Caco-2 (cell line): Measurements from ENCODE around the gene SLC2A13. TPM values are rescaled to one million over a fixed set of nuclear protein-coding genes. Genes with fewer than 3 reads are reported as not detected.

ENCODE experiments used
- Bru-seq: library from RNA; stranded (reverse); fragments of 400-500 nt; gene quantifications from one replicate; lab custom pipeline; 2021; lab: Mats Ljungman, UMichigan
- BruChase-seq, 2 experiments: library from RNA; stranded (reverse); fragments of 400-500 nt; gene quantifications; one replicate each; lab custom pipeline; 2021; lab: Mats Ljungman, UMichigan
- BruUV-seq: library from RNA; stranded (reverse); fragments of 400-500 nt; replicated peaks from 2 replicates; lab custom pipeline; 2021; lab: Mats Ljungman, UMichigan
- CTCF ChIA-PET: fragments of 300-600 bp; sonication (Branson Sonifier 250); formaldehyde crosslinking; loops from one replicate; lab custom pipeline; 2022; ENCODE audit warnings: antibody characterized with exemption; lab: Charles Lee
- POLR2A ChIA-PET: fragments of 300-600 bp; sonication (Branson Sonifier 250); formaldehyde crosslinking; loops from one replicate; lab custom pipeline; 2022; ENCODE audit warnings: antibody characterized with exemption; lab: Charles Lee
- DNase-seq, 2 experiments: peaks; one replicate each; pipeline versions ENCODE4 v3.0.0 to v3.0.0-alpha.2; 2020 to 2022
- H3K27me3 ChIP-seq: replicated peaks from 2 replicates; pipeline ENCODE4 v1.6.0; 2011; ENCODE audit warnings: low read length; ENCODE audit not compliant: control insufficient read depth, insufficient read depth
- H3K36me3 ChIP-seq: 2 replicates; pipeline ENCODE4 v1.5.1; 2011; ENCODE audit warnings: low read length; ENCODE audit not compliant: control insufficient read depth, insufficient read depth
- H3K4me1 ChIP-seq: fragments of 250-450 bp; sonication (Bioruptor Pico); 2 replicates; pipeline ENCODE4 v1.5.1; 2020; ENCODE audit warnings: mild to moderate bottlenecking
- H3K4me3 ChIP-seq: 2 replicates; pipeline ENCODE4 v1.5.1; 2011; ENCODE audit warnings: low read depth, mild to moderate bottlenecking, control low read depth, low read length
- H3K9me3 ChIP-seq: fragments of 250-450 bp; sonication (Bioruptor Pico); 2 replicates; pipeline ENCODE4 v1.5.1; 2020; ENCODE audit warnings: mild to moderate bottlenecking, moderate library complexity
- H3K27ac Mint-ChIP-seq: one replicate; pipeline ENCODE4 v1.8.0; 2022; ENCODE audit warnings: mixed read lengths; ENCODE audit not compliant: unreplicated experiment
- H3K27me3 Mint-ChIP-seq: one replicate; pipeline ENCODE4 v1.8.0; 2022; ENCODE audit warnings: mixed read lengths; ENCODE audit not compliant: insufficient read depth, unreplicated experiment
- H3K36me3 Mint-ChIP-seq: one replicate; pipeline ENCODE4 v1.8.0; 2022; ENCODE audit warnings: mild to moderate bottlenecking, mixed read lengths; ENCODE audit not compliant: insufficient read depth, unreplicated experiment
- H3K4me1 Mint-ChIP-seq: one replicate; pipeline ENCODE4 v1.8.0; 2022; ENCODE audit warnings: low read depth, mixed read lengths; ENCODE audit not compliant: unreplicated experiment
- H3K4me3 Mint-ChIP-seq: one replicate; pipeline ENCODE4 v1.8.0; 2022; ENCODE audit warnings: mild to moderate bottlenecking, moderate library complexity, mixed read lengths; ENCODE audit not compliant: unreplicated experiment
- H3K9me3 Mint-ChIP-seq: one replicate; pipeline ENCODE4 v1.8.0; 2022; ENCODE audit warnings: mixed read lengths; ENCODE audit not compliant: unreplicated experiment
- CTCF ChIP-seq, 2 experiments: fragments of 200-600 bp in 1 of 2; IDR thresholded peaks; 1 replicate in 1 of 2; 2 replicates in 1 of 2; pipeline versions ENCODE4 v1.5.1 to v1.8.0; 2011 to 2022; ENCODE audit warnings: antibody characterized with exemption in 1 of 2, control low read depth in 1 of 2, inconsistent platforms in 1 of 2, low read depth in 1 of 2, low read length in 1 of 2, mild to moderate bottlenecking in 1 of 2, moderate library complexity in 1 of 2; ENCODE audit not compliant: insufficient read depth in 1 of 2, severe bottlenecking in 1 of 2, unreplicated experiment in 1 of 2
- intact Hi-C: fragments of 100-400 bp; cut with micrococcal nuclease; formaldehyde crosslinking; loops from one replicate; pipeline ENCODE4 v1.10.0; 2022; ENCODE audit not compliant: unreplicated experiment
- long read RNA-seq: library from polyadenylated mRNA; stranded (forward); transcript quantifications from one replicate; pipeline ENCODE4 v2.0.0, GENCODE V29; 2022
- total RNA-seq: library from RNA; stranded (reverse); gene quantifications from 2 replicates; pipeline ENCODE4 v1.2.3, GENCODE V29; 2022

The SLC2A13 gene
- total RNA-seq (2.5 and 3.0 TPM in 2 replicates), Bru-seq, nascent RNA (percentile 46 among the genes with signal in this experiment), BruChase-seq, experiment 1, labeled RNA remaining after a 2-hour chase (percentile 45 among the genes with signal in this experiment), BruChase-seq, experiment 2, labeled RNA remaining after a 6-hour chase (percentile 38 among the genes with signal in this experiment)
- long read RNA-seq, partial matches to known transcripts: 3 of 10 reads
- long read RNA-seq, other reads (novel, unspliced or antisense): 4 of 10 reads

GRCh38 chr12:40105515-40106201 is at the start of gene SLC2A13:
Gene SLC2A13 (minus strand): TSS chr12:40106081. CDS start chr12:40105808, 273 bp downstream.
- peaks cover 14% of the 10 kb centered on the region for H3K4me1 Mint-ChIP-seq
- no peaks in the 10 kb centered on the region; the same call in 1 of the 2 replicates for H3K27me3 ChIP-seq
- peak within 1 kb of the TSS; percentile 85 for H3K4me3 ChIP-seq
- intact Hi-C loops: loop anchor here (2.0 to 5.0 kb wide), 3 partner anchors 53 to 519 kb away; no protein-coding TSS in a partner anchor
- peaks cover 17% of the 10 kb centered on the region for H3K36me3 Mint-ChIP-seq
- H3K36me3 ChIP-seq: no peaks in the 10 kb centered on the region
- ChIA-PET POLR2A (interaction anchor here (0.7 kb wide), 1 partner anchor 95 kb away, joined by 3 read pairs; no protein-coding TSS in a partner anchor), CTCF (interaction anchor here (0.7 to 2.8 kb wide), 3 partner anchors 12 to 94 kb away, joined by 3 to 14 read pairs (median 4); no protein-coding TSS in a partner anchor)
- peak within 1 kb of the TSS; percentile 57 for H3K4me3 Mint-ChIP-seq
- no peaks in the 10 kb centered on the region for H3K27me3 Mint-ChIP-seq
- no TSS peak for BruUV-seq
- H3K4me1 ChIP-seq: peaks cover 5% of the 10 kb centered on the region; the same call in 1 of the 2 replicates
- H3K9me3 Mint-ChIP-seq: no peaks in the 10 kb centered on the region
- peak; percentile 62 to 85 for DNase-seq
- no peak within 1 kb of the TSS for H3K27ac Mint-ChIP-seq
- no peak for TF ChIP-seq CTCF (IDR thresholded peaks at IDR 0.05; ENCODE audit: insufficient read depth in 1 of 2, low read depth in 1 of 2, low read length in 1 of 2, severe bottlenecking in 1 of 2, unreplicated experiment in 1 of 2)
- H3K9me3 ChIP-seq: no peaks in the 10 kb centered on the region

- Mint-ChIP-seq H3K27me3 (no peaks in the 10 kb centered on the region), H3K4me3 (no peak overlapping the region), H3K36me3 (no peaks in the 10 kb centered on the region), H3K9me3 (no peaks in the 10 kb centered on the region), H3K4me1 (no peaks in the 10 kb centered on the region), H3K27ac (no peak overlapping the region)
- no peak for TF ChIP-seq CTCF (IDR thresholded peaks at IDR 0.05; ENCODE audit: insufficient read depth in 1 of 2, low read depth in 1 of 2, low read length in 1 of 2, severe bottlenecking in 1 of 2, unreplicated experiment in 1 of 2)
- no peak for DNase-seq
- no TSS peak for BruUV-seq
- no peaks in the 10 kb centered on the region for H3K36me3 ChIP-seq
- POLR2A ChIA-PET: no interaction called here
- no peak overlapping the region for H3K4me3 ChIP-seq
- H3K27me3 ChIP-seq: no peaks in the 10 kb centered on the region
- CTCF ChIA-PET: no interaction called here
- intact Hi-C loops: loop anchor here (5.0 kb wide), 1 partner anchor 223 kb away; no protein-coding TSS in a partner anchor
- H3K4me1 ChIP-seq: no peaks in the 10 kb centered on the region
- H3K9me3 ChIP-seq: no peaks in the 10 kb centered on the region
Observed at GRCh38 chr12:40154381-40154780, 48.5 kb upstream of the SLC2A13 start.

- no peak overlapping the region for H3K27ac Mint-ChIP-seq
- H3K27me3 Mint-ChIP-seq: no peaks in the 10 kb centered on the region
- CTCF ChIA-PET: no interaction called here
- POLR2A ChIA-PET: no interaction called here
- intact Hi-C loops: loop anchor here (5.0 kb wide), 1 partner anchor 224 kb away; no protein-coding TSS in a partner anchor
- H3K27me3 ChIP-seq: no peaks in the 10 kb centered on the region
- no peaks in the 10 kb centered on the region for H3K36me3 ChIP-seq
- TF ChIP-seq CTCF (IDR thresholded peaks at IDR 0.05; ENCODE audit: insufficient read depth in 1 of 2, low read depth in 1 of 2, low read length in 1 of 2, severe bottlenecking in 1 of 2, unreplicated experiment in 1 of 2): no peak
- H3K4me1 Mint-ChIP-seq: no peaks in the 10 kb centered on the region
- no peaks in the 10 kb centered on the region for H3K9me3 ChIP-seq
- H3K4me1 ChIP-seq: no peaks in the 10 kb centered on the region
- no peak overlapping the region for H3K4me3 ChIP-seq
- no TSS peak for BruUV-seq
- H3K9me3 Mint-ChIP-seq: no peaks in the 10 kb centered on the region
- no peaks in the 10 kb centered on the region for H3K36me3 Mint-ChIP-seq
- no peak overlapping the region for H3K4me3 Mint-ChIP-seq
- DNase-seq: no peak
Observed at GRCh38 chr12:40153432-40153831, 47.6 kb upstream of the SLC2A13 start.
